Neural progenitor cell (in vitro differentiated cells): ENCODE measurements around the gene SYMPK.

Experiments used
- CTCF ChIP-seq: fragments of 200-600 bp; sonication (generic); IDR thresholded peaks from 2 replicates; pipeline ENCODE4 v1.5.1; 2017; ENCODE audit warnings: antibody characterized with exemption, mild to moderate bottlenecking
- EZH2 ChIP-seq: fragments of 200-600 bp; sonication (generic); IDR thresholded peaks from 2 replicates; pipeline ENCODE4 v1.6.1; 2017; ENCODE audit warnings: antibody characterized with exemption, mild to moderate bottlenecking, moderate library complexity
- EZH2phosphoT487 ChIP-seq: fragments of 200-600 bp; sonication (generic); IDR thresholded peaks from 2 replicates; pipeline ENCODE4 v1.6.1; 2017; ENCODE audit warnings: antibody characterized with exemption

GRCh38 chr19:45790942-45791341 is 72.0 kb downstream of the SYMPK start:
- TF ChIP-seq CTCF, result no peak
- TF ChIP-seq EZH2phosphoT487, result no peak
- TF ChIP-seq EZH2, result no peak
